HepG2 (cell line): ENCODE data around the gene TMTC4. TPM values are rescaled to one million over a fixed set of nuclear protein-coding genes. Genes with fewer than 3 reads are reported as not detected.

ENCODE experiments used
- BRCA1 ChIP-seq: sonication (generic); formaldehyde crosslinking; IDR thresholded peaks from 2 replicates; pipeline ENCODE4 v1.4.0; 2020; ENCODE audit warnings: missing genetic modification reagents
- ELF4 ChIP-seq: sonication (generic); formaldehyde crosslinking; IDR thresholded peaks from 2 replicates; pipeline ENCODE4 v1.5.0; 2020; ENCODE audit warnings: missing genetic modification reagents, mild to moderate bottlenecking, moderate library complexity, borderline replicate concordance
- FOXA1 ChIP-seq, 2 experiments: fragments of 450-650 bp in 1 of 2; sonication (generic) in 1 of 2; formaldehyde crosslinking in 1 of 2; IDR thresholded peaks; 2 replicates each; pipeline versions ENCODE4 v1.4.0 to v1.6.1; 2016 to 2020; ENCODE audit warnings: missing genetic modification reagents in 1 of 2
- HNF4A ChIP-seq: sonication (generic); formaldehyde crosslinking; IDR thresholded peaks from 2 replicates; pipeline ENCODE4 v1.4.0; 2020; ENCODE audit warnings: missing genetic modification reagents
- JARID2 ChIP-seq: sonication (generic); formaldehyde crosslinking; IDR thresholded peaks from 2 replicates; pipeline ENCODE4 v1.8.1; 2023; ENCODE audit warnings: missing genetic modification reagents, inconsistent platforms; ENCODE audit not compliant: insufficient replicate concordance
- NFE2L2 ChIP-seq: fragments of 150-350 bp; IDR thresholded peaks from 2 replicates; pipeline ENCODE4 v1.6.1; 2014; ENCODE audit warnings: low read length
- NFRKB ChIP-seq: fragments of 450-650 bp; IDR thresholded peaks from 2 replicates; pipeline ENCODE4 v1.6.1; 2017
- NPAS2 ChIP-seq: sonication (generic); formaldehyde crosslinking; IDR thresholded peaks from 2 replicates; pipeline ENCODE4 v1.8.0; 2022; ENCODE audit warnings: mild to moderate bottlenecking, missing genetic modification reagents, borderline replicate concordance
- RNF2 ChIP-seq: fragments of 450-650 bp; conservative IDR thresholded peaks from 2 replicates; pipeline ENCODE4 v1.6.1; 2016; ENCODE audit warnings: low read depth
- SYNCRIP ChIP-seq: fragments of 200-400 bp; formaldehyde crosslinking; IDR thresholded peaks from 2 replicates; pipeline ENCODE4 v1.6.1; 2018; ENCODE audit warnings: mild to moderate bottlenecking, low read depth, low read length; ENCODE audit not compliant: insufficient read depth
- TP53 ChIP-seq: sonication (generic); formaldehyde crosslinking; conservative IDR thresholded peaks from 2 replicates; pipeline ENCODE4 v1.4.0; 2020; ENCODE audit warnings: missing genetic modification reagents
- XRCC5 ChIP-seq: fragments of 200-400 bp; formaldehyde crosslinking; optimal IDR thresholded peaks from 2 replicates; pipeline ENCODE3; 2017; ENCODE audit warnings: mild to moderate bottlenecking, low read length
- ZBTB3 ChIP-seq: sonication (generic); formaldehyde crosslinking; IDR thresholded peaks from 2 replicates; pipeline ENCODE4 v1.4.0; 2020; ENCODE audit warnings: low read depth, mild to moderate bottlenecking, moderate library complexity, missing genetic modification reagents, borderline replicate concordance
- ZEB1 ChIP-seq: IDR thresholded peaks from 2 replicates; pipeline ENCODE4 v1.6.1; 2012; ENCODE audit warnings: mild to moderate bottlenecking, low read depth, inconsistent platforms; ENCODE audit not compliant: insufficient replicate concordance
- ZNF24 ChIP-seq: fragments of 450-650 bp; IDR thresholded peaks from 2 replicates; pipeline ENCODE4 v1.6.1; 2017; ENCODE audit warnings: antibody characterized with exemption, mild to moderate bottlenecking
- ZNF441 ChIP-seq: sonication (generic); formaldehyde crosslinking; IDR thresholded peaks from 2 replicates; pipeline ENCODE4 v1.7.0; 2021; ENCODE audit warnings: missing genetic modification reagents, borderline replicate concordance
- ZNF547 ChIP-seq: sonication (generic); formaldehyde crosslinking; IDR thresholded peaks from 2 replicates; pipeline ENCODE4 v1.5.1; 2020; ENCODE audit warnings: mild to moderate bottlenecking, missing genetic modification reagents
- ZNF557 ChIP-seq: sonication (generic); formaldehyde crosslinking; IDR thresholded peaks from 2 replicates; pipeline ENCODE4 v1.4.0; 2020; ENCODE audit warnings: missing genetic modification reagents
- ZNF747 ChIP-seq: sonication (generic); formaldehyde crosslinking; IDR thresholded peaks from 2 replicates; pipeline ENCODE4 v1.8.1; 2023; ENCODE audit warnings: missing genetic modification reagents, mild to moderate bottlenecking, borderline replicate concordance
- ZNF83 ChIP-seq: sonication (generic); formaldehyde crosslinking; IDR thresholded peaks from 2 replicates; pipeline ENCODE4 v1.4.0; 2020; ENCODE audit warnings: missing genetic modification reagents, mild to moderate bottlenecking, borderline replicate concordance
- polyA plus RNA-seq, 8 experiments: library from polyadenylated mRNA; depleted of rRNA in 3 of 8; stranded (reverse) in 7 of 8; unstranded in 1 of 8; fragments of >200 nt; fragmentation: Illumina TruSeq in 4 of 8; extraction: Trizol in 4 of 8; gene quantifications; 2 replicates each; pipeline versions ENCODE4 v1.2.1 to v1.2.3, GENCODE V29; 2011 to 2016; ENCODE audit warnings: low read depth in 4 of 8, missing spikeins in 1 of 8, mixed read lengths in 1 of 8; ENCODE audit not compliant: insufficient read depth in 1 of 8
- total RNA-seq, 5 experiments: library from RNA; depleted of rRNA; stranded (reverse); fragments of >200 nt; fragmentation: Illumina TruSeq; extraction: Trizol; gene quantifications; 2 replicates each; pipeline ENCODE4 v1.2.3, GENCODE V29; 2016; ENCODE audit warnings: low read depth in 1 of 5
- TF ChIP-seq, protein P1 (sequence below): sonication (generic); formaldehyde crosslinking; IDR thresholded peaks from 2 replicates; pipeline ENCODE4 v1.5.0; 2020; ENCODE audit warnings: missing genetic modification reagents, mild to moderate bottlenecking, borderline replicate concordance
- TF ChIP-seq, protein P2 (sequence below): sonication (generic); formaldehyde crosslinking; IDR thresholded peaks from 2 replicates; pipeline ENCODE4 v1.4.0; 2020; ENCODE audit warnings: missing genetic modification reagents
- TF ChIP-seq, protein P3 (sequence below): IDR thresholded peaks from 2 replicates; pipeline ENCODE4 v1.6.1; 2016; ENCODE audit warnings: missing compliant biosample characterization, missing genetic modification reagents, borderline replicate concordance
- TF ChIP-seq, protein P4 (sequence below): sonication (generic); formaldehyde crosslinking; IDR thresholded peaks from 2 replicates; pipeline ENCODE4 v1.5.0; 2020; ENCODE audit warnings: missing genetic modification reagents
- TF ChIP-seq, protein P5 (sequence below): sonication (generic); formaldehyde crosslinking; IDR thresholded peaks from 2 replicates; pipeline ENCODE4 v1.5.0; 2020; ENCODE audit warnings: mild to moderate bottlenecking, missing genetic modification reagents

The TMTC4 gene
- total and polyA plus RNA-seq, 2 of the 13 experiments (the other 11 are each of a cell fraction or from before 2014, with no cell fraction given) = 16.0 to 22.6 TPM

DNA sequence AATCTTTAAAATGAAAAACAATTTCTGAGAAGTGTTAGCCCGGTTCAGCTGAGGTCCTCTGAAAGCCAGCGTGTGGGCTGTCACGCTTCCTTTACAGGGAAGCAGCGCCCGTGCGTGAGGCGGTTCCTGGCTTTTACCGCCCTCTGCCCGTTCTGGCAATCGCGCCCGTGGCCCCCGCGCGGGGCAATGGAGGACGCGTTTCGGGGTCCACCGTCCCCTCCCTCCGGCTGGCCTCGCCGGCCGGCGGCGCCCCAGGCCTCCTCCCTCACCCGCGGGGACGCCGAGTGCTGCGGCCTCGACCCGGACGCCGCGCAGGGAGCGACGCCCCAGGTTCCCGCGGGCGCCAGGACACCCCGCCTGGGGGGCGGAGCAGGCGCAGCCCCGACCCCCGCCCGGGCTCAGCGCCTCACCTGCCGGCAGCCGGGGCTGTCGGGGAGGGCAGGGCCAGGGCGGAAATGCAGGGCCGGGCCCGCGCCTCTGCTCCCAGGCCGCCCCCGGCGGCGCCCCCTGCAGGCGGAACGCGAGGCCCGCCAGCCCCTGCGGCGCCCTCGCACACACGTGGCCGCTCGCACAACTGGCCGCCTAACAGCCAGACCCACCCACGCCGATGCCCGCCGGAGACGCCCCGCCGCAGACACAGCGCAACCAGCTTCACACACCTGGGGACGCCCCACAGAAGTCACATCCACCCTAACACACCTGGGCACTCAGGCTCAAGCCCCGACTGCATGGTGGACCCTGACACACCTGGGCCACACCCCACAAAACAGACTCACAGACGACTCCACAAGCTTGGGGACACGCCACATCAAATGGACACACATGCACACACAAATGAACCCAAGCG lies 86.0 kb downstream of the TMTC4 start, which contains the start of gene GGACT (continued):
- TF ChIP-seq, protein P1, sequence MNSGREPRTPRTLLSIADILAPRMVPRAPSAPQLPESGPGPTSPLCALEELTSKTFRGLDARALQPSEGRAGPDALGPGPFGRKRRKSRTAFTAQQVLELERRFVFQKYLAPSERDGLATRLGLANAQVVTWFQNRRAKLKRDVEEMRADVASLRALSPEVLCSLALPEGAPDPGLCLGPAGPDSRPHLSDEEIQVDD (CRISPR knock-in tag) = peak; percentile 92; the same call in 1 of the 2 replicates
- 0 out of 2 replicates have a peak, but pooled peaks have one; percentile 22 for TF ChIP-seq BRCA1
- TF ChIP-seq XRCC5 = peak; percentile 85
- no peak; the same call in 1 of the 2 replicates for TF ChIP-seq ZBTB3 (CRISPR knock-in tag)
- peak; percentile 79 for TF ChIP-seq RNF2
- TF ChIP-seq, protein P2, sequence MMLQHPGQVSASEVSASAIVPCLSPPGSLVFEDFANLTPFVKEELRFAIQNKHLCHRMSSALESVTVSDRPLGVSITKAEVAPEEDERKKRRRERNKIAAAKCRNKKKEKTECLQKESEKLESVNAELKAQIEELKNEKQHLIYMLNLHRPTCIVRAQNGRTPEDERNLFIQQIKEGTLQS (CRISPR knock-in tag) = 0 out of 2 replicates have a peak, but pooled peaks have one; percentile 33
- no peak for TF ChIP-seq ZEB1
- no peak for TF ChIP-seq ELF4 (CRISPR knock-in tag)
- no peak for TF ChIP-seq SYNCRIP
- TF ChIP-seq, protein P3, sequence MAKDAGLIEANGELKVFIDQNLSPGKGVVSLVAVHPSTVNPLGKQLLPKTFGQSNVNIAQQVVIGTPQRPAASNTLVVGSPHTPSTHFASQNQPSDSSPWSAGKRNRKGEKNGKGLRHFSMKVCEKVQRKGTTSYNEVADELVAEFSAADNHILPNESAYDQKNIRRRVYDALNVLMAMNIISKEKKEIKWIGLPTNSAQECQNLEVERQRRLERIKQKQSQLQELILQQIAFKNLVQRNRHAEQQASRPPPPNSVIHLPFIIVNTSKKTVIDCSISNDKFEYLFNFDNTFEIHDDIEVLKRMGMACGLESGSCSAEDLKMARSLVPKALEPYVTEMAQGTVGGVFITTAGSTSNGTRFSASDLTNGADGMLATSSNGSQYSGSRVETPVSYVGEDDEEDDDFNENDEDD (CRISPR knock-in tag) = peak; percentile 96
- TF ChIP-seq NFE2L2 = no peak
- no peak for TF ChIP-seq TP53 (CRISPR knock-in tag)
- TF ChIP-seq, protein P4, sequence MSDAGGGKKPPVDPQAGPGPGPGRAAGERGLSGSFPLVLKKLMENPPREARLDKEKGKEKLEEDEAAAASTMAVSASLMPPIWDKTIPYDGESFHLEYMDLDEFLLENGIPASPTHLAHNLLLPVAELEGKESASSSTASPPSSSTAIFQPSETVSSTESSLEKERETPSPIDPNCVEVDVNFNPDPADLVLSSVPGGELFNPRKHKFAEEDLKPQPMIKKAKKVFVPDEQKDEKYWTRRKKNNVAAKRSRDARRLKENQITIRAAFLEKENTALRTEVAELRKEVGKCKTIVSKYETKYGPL (CRISPR knock-in tag) = no peak
- TF ChIP-seq NPAS2 (CRISPR knock-in tag) = no peak
- TF ChIP-seq ZNF547 (CRISPR knock-in tag) = peak; percentile 95
- 0 out of 2 replicates have a peak, but pooled peaks have one; percentile 24 for TF ChIP-seq ZNF441 (CRISPR knock-in tag)
- no peak for TF ChIP-seq FOXA1 (IDR thresholded peaks at IDR 0.05)
- no peak for TF ChIP-seq FOXA1 (CRISPR knock-in tag; IDR thresholded peaks at IDR 0.05)
- no peak for TF ChIP-seq ZNF83
- no peak for TF ChIP-seq JARID2 (CRISPR knock-in tag)
- no peak for TF ChIP-seq HNF4A
- TF ChIP-seq ZNF747 (CRISPR knock-in tag) = no peak
- TF ChIP-seq, protein P5, sequence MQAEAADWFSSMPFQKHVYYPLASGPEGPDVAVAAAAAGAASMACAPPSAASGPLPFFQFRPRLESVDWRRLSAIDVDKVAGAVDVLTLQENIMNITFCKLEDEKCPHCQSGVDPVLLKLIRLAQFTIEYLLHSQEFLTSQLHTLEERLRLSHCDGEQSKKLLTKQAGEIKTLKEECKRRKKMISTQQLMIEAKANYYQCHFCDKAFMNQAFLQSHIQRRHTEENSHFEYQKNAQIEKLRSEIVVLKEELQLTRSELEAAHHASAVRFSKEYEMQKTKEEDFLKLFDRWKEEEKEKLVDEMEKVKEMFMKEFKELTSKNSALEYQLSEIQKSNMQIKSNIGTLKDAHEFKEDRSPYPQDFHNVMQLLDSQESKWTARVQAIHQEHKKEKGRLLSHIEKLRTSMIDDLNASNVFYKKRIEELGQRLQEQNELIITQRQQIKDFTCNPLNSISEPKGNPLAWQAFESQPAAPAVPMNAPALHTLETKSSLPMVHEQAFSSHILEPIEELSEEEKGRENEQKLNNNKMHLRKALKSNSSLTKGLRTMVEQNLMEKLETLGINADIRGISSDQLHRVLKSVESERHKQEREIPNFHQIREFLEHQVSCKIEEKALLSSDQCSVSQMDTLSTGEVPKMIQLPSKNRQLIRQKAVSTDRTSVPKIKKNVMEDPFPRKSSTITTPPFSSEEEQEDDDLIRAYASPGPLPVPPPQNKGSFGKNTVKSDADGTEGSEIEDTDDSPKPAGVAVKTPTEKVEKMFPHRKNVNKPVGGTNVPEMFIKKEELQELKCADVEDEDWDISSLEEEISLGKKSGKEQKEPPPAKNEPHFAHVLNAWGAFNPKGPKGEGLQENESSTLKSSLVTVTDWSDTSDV = peak; percentile 87; the same call in 1 of the 2 replicates
- no peak for TF ChIP-seq ZNF557 (CRISPR knock-in tag)
- TF ChIP-seq NFRKB = no peak
- no peak for TF ChIP-seq ZNF24
